Fibroblast of villous mesenchyme (primary cell): Measurements from ENCODE around the gene XK. TPM values are rescaled to one million over a fixed set of nuclear protein-coding genes. Genes with fewer than 3 reads are reported as not detected.

Experiments used
- DNase-seq: peaks from one replicate; pipeline ENCODE4 v3.0.0-alpha.2; 2010; ENCODE audit warnings: low read depth
- H3K4me3 ChIP-seq: 2 replicates; pipeline ENCODE4 v1.5.1; 2011; ENCODE audit warnings: low read depth, mild to moderate bottlenecking, low read length
- total RNA-seq: library from RNA; depleted of rRNA; stranded (reverse); fragments of >200 nt; gene quantifications from 2 replicates; pipeline ENCODE4 v1.2.3, GENCODE V29; 2012
- TF ChIP-seq, protein P1 (sequence below): IDR thresholded peaks from 2 replicates; pipeline ENCODE4 v1.5.1; 2012; ENCODE audit warnings: low read depth, mild to moderate bottlenecking, low read length; ENCODE audit not compliant: insufficient read depth

XK gene
- total RNA-seq, 1 donor = 0.86 TPM

DNA sequence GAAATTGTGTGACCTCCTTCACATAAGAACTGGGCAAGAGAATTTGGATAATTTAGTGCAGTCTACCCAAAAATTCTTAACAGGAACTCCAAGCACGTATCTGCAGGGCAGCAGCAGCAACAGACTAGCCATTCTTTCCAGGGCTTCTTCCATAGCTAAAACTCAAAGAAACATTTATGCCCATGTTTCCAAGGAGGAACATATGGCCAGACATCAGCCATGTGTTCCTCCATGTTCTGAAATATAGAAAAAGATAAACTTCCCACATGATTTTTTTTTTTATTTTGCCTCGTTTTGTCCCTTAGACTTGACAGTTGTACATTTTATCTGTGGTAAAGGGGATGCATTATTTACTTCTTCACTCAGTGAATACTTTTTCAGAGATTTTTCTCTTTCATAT is 66.7 kb downstream of the XK start:
- no peak for DNase-seq
- H3K4me3 ChIP-seq = no peak overlapping the region
- TF ChIP-seq, protein P1, sequence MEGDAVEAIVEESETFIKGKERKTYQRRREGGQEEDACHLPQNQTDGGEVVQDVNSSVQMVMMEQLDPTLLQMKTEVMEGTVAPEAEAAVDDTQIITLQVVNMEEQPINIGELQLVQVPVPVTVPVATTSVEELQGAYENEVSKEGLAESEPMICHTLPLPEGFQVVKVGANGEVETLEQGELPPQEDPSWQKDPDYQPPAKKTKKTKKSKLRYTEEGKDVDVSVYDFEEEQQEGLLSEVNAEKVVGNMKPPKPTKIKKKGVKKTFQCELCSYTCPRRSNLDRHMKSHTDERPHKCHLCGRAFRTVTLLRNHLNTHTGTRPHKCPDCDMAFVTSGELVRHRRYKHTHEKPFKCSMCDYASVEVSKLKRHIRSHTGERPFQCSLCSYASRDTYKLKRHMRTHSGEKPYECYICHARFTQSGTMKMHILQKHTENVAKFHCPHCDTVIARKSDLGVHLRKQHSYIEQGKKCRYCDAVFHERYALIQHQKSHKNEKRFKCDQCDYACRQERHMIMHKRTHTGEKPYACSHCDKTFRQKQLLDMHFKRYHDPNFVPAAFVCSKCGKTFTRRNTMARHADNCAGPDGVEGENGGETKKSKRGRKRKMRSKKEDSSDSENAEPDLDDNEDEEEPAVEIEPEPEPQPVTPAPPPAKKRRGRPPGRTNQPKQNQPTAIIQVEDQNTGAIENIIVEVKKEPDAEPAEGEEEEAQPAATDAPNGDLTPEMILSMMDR = no peak

DNA sequence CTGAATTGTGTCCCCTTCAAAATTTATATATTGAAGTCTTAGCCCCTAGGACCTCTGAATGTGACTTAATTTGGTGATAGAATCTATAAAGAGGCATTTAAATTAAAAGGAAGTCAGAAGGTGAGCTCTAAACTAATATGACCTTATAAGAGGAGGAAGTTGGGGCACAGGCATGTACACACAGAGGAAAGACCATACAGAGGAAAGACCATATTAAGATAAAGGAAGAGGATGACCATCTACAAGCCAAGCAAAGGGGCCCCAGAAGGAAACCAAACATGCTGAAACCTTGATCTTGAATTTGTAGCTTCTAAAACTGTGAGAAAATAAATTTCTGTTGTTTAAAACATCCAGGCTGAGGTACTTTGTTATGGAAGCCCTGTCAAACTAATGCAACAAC is 67.3 kb downstream of the XK start:
- H3K4me3 ChIP-seq = no peak overlapping the region
- no peak for DNase-seq
- TF ChIP-seq, protein P1 = no peak

DNA sequence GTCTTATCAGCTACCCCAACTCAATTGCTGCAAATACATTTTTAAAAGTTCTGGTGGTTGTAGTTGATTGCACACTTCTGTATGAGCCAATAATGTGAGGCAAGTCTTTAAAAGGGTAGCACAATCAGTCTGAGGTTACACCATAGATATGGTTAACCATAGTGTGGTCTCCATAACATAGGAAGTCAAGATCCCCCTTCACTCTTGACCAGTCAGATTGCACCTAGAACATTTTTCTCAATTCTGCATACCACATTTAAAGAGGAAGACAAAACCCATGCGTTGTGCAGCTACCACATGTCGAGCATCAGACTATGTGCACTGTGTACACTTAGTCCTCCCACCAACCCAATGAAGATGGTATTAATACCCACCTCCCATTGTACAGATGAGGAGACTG is 67.8 kb downstream of the XK start:
- H3K4me3 ChIP-seq = no peak overlapping the region
- TF ChIP-seq, protein P1 = no peak
- no peak for DNase-seq

DNA sequence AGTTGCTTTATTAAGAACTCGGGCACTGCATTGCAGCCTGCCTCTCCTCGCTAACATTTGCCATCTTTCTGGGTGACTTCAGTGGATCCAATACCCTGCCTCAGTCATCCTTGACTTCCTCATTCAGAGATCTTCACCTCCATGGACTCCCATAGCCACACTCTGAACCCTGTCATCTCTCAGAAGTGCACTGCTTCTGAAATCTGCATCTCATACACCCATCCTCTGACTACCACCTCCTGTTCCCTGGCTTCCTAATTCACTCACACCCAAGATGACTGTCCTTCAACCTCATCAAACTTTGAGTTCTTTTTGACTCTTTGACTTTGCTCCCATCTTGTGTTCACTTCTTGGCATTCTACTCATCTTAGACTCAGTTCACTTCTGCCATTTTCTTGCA is 68.9 kb downstream of the XK start:
- no peak overlapping the region for H3K4me3 ChIP-seq
- DNase-seq = no peak
- TF ChIP-seq, protein P1 = no peak

DNA sequence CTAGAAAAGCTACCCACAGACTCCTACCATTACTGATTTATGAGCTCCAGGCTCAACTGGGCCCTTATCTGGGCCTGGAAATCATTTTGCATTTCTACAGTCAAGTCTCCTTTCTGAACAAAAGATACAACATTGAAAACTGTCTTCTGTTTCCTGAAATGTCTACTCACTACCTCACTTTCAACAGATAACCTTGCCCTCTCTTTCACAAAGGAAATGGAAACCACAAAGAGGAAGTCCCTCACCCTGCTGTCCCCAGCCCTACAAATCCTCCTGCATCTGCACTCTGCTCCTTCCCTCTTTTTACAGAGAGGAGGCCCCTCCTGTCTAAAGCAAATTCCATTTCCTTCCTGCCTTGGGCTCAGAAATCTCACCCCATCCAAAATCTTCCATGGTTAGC is 69.4 kb downstream of the XK start:
- no peak for DNase-seq
- TF ChIP-seq, protein P1 = no peak
- H3K4me3 ChIP-seq = no peak overlapping the region

DNA sequence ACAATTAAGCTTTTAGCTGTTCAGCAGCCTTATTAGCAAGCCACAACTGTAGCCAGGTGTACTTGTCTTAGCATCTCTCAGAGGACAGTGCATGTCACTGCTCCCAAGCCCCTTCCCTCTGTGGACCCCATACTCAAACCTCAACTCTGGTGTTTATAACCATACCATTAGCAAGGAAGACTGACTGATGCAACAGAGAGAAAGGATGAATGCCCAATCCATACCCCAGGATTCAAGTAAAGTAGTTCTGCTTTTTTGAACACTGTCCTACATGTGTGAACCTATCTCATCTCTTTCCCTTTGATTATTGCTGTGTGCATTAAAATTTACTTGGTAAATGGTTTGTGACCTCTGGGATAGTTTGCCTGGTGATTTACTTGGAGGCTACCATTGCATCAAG is 71.5 kb downstream of the XK start:
- TF ChIP-seq, protein P1 = no peak
- DNase-seq = no peak
- no peak overlapping the region for H3K4me3 ChIP-seq

DNA sequence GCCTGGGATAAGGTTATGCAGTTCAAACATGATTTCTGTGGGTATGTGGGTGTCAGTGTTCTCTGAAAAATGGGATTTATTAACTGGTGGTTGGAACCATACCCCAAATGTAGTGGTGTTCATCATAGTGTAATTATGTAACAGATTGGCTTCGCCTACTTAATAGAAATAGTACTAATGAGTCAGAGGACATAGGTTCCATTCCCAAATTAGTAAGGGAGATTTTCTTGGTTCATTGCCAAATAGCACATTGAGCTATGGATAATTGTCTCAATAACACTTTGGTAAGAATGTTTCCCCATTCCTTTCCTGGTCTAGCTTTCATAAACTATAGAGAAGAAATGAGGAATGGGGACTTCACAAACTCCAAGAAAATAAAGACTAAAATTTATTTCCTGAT is 73.8 kb downstream of the XK start:
- DNase-seq = no peak
- TF ChIP-seq, protein P1 = no peak
- H3K4me3 ChIP-seq = no peak overlapping the region
